HG03045 (cell line): ENCODE measurements around the gene KCNC1.

Experiments
- ATAC-seq: cut with Tn5 transposase; IDR thresholded peaks from one replicate; pipeline ENCODE4 v1.9.1; 2021; ENCODE audit warnings: mild to moderate bottlenecking, moderate library complexity; ENCODE audit not compliant: unreplicated experiment

KCNC1 gene

GRCh38 chr11:17786824-17787525 lies 52.4 kb downstream of the KCNC1 start:
- no peak for ATAC-seq

- no peak for ATAC-seq
These were observed 53.5 kb downstream of the KCNC1 start for GRCh38 chr11:17788084-17788483.

GRCh38 chr11:17790453-17790852 lies 55.9 kb downstream of the KCNC1 start:
- no peak for ATAC-seq

DNA sequence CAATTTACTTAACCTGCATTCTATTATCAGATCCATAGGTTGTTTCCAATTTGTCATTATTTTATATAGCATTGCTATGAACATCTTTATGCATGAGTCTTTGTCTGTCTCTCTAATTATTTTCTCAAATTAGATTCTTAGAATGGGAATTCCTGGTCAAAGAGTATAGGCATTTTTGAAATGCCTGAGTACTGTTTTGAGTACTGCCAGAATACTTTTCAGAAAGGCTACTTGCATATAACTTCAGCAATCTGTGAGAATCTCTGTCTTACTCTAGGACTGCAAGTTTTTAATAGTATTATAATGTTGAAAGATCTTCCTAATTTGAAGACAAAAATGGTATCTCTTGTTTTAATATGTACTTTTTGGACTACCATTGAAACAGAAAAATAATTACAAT lies 56.6 kb downstream of the KCNC1 start:
- no peak for ATAC-seq

DNA sequence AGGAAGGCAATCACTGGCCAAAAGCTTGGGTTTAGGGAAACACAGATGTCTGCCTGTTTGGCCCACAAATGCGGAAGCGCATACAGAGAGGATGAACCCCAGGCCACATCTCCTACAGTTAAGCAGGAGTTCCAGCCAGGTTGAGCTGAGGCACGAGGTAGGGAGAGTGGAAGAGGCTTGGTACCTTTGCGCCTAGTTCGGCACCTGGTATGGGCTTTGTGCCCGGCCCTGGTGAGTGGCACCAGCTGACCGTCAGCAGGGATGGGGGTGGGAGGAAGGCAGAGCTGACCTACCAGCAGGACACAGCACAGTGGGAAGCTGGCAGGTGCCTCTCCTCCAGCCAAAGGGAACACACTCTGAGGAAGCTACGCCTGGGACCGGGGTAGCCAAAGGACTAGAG lies 57.6 kb downstream of the KCNC1 start:
- no peak for ATAC-seq

DNA sequence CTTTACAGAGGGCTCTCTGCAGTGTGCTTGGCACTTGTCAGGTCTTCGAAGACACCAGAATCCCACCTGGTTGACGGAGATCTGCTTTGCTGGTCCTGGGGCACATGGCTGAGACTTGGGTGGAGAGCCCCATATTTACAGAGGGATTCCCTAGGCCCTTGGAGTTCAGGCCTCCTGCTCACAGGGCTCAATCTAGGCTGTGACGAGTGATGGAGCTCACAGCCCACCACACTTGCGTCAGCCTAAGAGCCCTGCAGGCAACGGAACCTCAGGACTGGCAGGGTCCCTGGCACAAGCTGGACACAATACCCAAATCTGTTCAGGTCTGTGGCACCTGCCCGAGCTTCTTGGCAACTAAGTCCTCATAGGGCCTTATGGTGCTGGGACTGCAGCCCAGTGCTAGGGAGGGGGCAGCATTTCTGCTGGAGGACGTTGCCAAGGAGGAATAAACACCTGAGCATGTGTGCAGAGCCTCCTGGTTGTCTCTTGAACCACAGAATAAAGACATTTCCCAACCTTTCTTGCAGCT lies 59.1 kb downstream of the KCNC1 start:
- no peak for ATAC-seq

DNA sequence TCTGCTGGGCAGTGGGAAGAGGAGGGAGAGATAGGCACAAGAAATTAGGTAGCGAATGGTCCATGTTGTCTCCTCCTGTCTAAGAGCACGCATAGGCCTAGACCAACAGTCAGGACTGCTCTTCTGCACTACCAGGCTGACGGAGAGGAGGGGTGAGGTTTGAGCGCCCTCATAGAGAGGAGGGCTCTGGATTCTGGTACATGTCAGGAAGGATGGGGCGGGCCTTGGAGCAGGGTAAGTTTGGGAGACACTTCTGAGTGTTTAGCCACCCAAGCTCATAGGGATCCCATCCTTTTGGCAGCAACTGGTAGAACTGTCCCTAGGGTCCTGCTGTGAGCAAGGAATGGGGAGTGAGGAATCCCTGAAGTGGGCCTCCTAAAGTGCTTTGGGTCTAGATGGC lies 60.4 kb downstream of the KCNC1 start:
- ATAC-seq = no peak

DNA sequence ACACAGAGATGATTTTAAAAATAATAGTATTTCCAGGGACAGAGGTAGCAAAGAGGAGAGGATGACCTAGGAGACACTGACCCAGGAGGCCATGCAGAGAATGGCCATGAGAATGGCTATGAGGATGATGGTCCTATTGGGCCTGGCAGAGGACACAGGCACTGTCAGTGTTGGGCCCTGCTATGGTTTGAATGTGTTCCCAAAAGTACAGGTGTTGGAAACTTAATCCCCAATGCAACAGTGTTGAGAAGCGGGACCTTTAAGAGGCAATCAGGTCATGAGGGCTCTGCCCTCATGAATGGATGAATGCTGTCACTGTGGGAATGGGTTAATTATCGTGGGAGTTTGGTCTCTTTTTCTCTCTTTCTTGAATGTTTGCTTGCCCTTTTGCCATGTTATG lies 61.6 kb downstream of the KCNC1 start:
- no peak for ATAC-seq

DNA sequence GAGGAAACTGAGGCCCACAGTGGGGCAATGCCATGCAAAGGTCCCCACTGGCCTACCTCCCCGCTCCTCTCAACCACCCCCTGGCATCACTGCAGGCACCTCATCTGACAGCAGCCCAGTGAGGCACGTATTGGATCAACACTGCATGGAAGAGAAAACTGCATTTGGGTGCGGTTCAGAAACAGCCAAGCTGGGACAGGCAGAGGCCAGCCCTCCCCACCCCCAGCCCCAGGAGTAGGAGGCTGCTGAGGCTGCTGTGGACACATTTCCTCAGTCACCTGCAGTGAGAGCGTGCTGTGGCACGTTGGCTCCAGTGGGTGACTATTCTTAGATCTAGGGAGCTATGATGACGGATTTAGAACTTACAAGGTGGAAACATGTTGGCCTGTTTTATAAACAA lies 63.7 kb downstream of the KCNC1 start:
- ATAC-seq = no peak

GRCh38 chr11:17798716-17799115 lies 64.1 kb downstream of the KCNC1 start:
- no peak for ATAC-seq

GRCh38 chr11:17799147-17799546 lies 64.6 kb downstream of the KCNC1 start:
- ATAC-seq = no peak

GRCh38 chr11:17801166-17801565 lies 66.6 kb downstream of the KCNC1 start:
- ATAC-seq = no peak

- ATAC-seq = no peak
These were observed 67.9 kb downstream of the KCNC1 start for GRCh38 chr11:17802491-17802890.

GRCh38 chr11:17803754-17804334 lies 69.3 kb downstream of the KCNC1 start:
- no peak for ATAC-seq

- ATAC-seq = no peak
These were observed 70.5 kb downstream of the KCNC1 start for GRCh38 chr11:17805043-17805442.

- no peak for ATAC-seq
These were observed 71.3 kb downstream of the KCNC1 start for GRCh38 chr11:17805873-17806272.

DNA sequence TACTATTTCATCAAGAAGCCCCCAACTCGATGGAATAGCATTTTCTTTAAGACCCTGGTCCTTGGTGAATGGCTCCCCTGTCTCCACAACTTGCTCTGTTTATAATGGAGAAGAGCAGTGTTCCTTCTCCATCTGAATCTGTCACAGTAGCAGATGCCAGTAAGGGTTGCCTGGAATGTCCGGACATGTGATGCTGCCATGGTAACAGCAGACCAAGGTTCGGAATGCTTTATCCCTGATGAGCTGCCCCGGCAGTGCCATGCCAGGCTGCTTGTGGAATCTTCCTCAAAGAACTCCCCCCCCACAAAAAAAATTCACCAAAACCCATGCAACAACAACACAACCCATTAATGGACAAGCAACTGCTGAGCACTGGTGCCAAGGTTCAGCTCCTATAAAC lies 72.5 kb downstream of the KCNC1 start:
- ATAC-seq = no peak

DNA sequence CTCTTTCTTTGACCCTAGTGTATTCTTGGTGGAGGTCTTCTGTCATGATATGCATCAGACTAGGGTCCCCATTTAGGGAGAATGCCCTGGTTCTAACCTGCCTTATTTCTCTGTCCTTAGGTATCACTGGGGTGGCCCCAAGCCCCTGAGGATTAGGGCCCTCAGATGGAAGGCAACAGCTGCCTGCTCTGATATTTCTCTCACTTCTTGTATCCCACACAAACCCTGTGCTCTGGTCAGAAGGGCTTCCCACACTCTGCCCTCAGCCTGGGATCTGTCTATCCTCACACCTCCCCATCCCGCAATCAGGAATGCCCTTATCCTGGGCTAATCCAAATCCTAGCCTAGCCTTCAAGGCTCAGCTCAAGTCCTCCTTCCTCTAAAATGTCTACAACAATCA lies 75.5 kb downstream of the KCNC1 start:
- no peak for ATAC-seq

GRCh38 chr11:17810746-17811145 lies 76.2 kb downstream of the KCNC1 start:
- ATAC-seq = no peak

DNA sequence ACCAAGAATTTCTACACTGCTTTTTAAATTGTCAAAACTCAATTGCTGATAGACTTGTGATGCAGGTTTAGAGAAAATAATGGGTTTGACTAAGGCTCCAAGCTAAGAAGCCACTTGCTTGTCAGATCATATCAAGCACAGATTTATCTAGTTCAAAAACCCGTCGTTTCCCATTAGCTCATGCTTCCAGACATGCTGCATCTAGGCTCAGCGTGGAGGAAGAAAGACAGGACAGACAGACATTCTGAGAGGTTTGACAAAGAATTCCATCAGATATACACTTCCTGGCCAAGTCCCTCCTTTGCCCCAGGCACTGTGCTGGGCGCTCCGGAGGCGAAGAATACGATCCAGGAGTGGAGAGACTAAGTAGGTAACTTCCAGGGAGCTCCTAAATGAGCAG lies 76.8 kb downstream of the KCNC1 start:
- no peak for ATAC-seq

DNA sequence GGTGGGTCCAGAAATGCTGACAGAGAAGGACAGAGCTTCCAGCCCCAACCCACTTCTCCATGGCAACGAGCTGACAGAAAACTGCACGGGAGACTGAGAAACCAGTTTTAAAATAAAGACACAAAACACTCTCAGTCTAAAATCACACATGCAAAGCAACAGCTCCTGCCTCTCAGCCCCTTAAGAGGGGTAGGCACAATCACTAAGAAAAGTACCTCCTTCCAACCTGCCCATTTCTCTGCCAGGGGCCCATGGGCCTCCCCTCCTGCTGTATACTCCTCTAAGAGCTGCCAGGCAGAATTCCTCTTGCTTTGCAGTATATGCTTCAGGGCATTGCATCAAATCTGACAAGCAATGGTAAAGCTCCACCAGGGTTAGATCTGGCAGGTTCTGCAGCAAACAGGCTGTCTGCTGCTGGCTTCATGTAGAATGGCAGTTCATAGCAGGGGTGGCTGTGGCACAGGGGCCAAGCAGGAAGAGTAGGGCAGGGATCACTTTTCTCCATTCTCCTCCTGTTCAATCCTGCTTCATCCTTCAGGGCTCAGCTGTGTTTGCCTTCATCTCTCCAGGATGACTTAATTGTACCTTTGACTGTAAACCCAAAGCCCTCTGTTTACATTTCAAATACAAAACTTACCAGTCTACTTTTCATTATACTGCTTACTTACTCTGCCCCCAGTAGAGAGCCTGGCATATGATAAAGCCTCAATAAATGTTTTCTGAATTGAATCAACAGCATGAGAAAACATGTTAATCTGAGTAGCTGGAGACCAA lies 77.7 kb downstream of the KCNC1 start:
- no peak for ATAC-seq

GRCh38 chr11:17812865-17813187 lies 78.2 kb downstream of the KCNC1 start:
- ATAC-seq = no peak
